H1 (cell line): Measurements from ENCODE around the gene PROK1. TPM values are rescaled to one million over a fixed set of nuclear protein-coding genes. Genes with fewer than 3 reads are reported as not detected.

Source experiments
- ASH2L ChIP-seq: fragments of 200-600, 300-600 bp; sonication (generic); IDR thresholded peaks from one replicate; pipeline ENCODE4 v1.7.1; 2017; ENCODE audit warnings: low read length
- CHD7 ChIP-seq: fragments of 300-600 bp; sonication (generic); IDR thresholded peaks from 2 replicates; pipeline ENCODE4 v1.7.1; 2012; ENCODE audit warnings: low read length, moderate library complexity, mild to moderate bottlenecking, inconsistent platforms; ENCODE audit not compliant: insufficient replicate concordance
- CREB1 ChIP-seq: IDR thresholded peaks from 2 replicates; pipeline ENCODE4 v1.6.1; 2012; ENCODE audit warnings: inconsistent platforms
- E2F6 ChIP-seq: IDR thresholded peaks from 2 replicates; pipeline ENCODE4 v1.6.1; 2012; ENCODE audit warnings: inconsistent platforms
- EZH2 ChIP-seq: fragments of 200-600 bp; sonication (generic); IDR thresholded peaks from 2 replicates; pipeline ENCODE4 v1.7.1; 2012; ENCODE audit warnings: low read depth, mild to moderate bottlenecking, moderate library complexity, low read length, inconsistent platforms; ENCODE audit not compliant: severe bottlenecking
- JUN ChIP-seq: IDR thresholded peaks from 2 replicates; pipeline ENCODE4 v1.6.1; 2011; ENCODE audit warnings: low read depth, mild to moderate bottlenecking, improper control_type of control experiment, low read length
- MAX ChIP-seq: IDR thresholded peaks from 2 replicates; pipeline ENCODE4 v1.6.1; 2012; ENCODE audit warnings: inconsistent platforms
- RAD21 ChIP-seq, 2 experiments: IDR thresholded peaks in 1 of 2; conservative IDR thresholded peaks in 1 of 2; 2 replicates each; pipeline ENCODE4 v1.6.1; 2011; ENCODE audit warnings: low read depth in 2 of 2, low read length in 2 of 2, improper control_type of control experiment in 1 of 2, inconsistent platforms in 1 of 2, mild to moderate bottlenecking in 1 of 2, moderate library complexity in 1 of 2
- TCF12 ChIP-seq: IDR thresholded peaks from 2 replicates; pipeline ENCODE4 v1.6.1; 2011; ENCODE audit warnings: low read depth, mild to moderate bottlenecking, low read length
- polyA plus RNA-seq, 7 experiments: library from polyadenylated mRNA; depleted of rRNA in 3 of 7; stranded (reverse) in 5 of 7; unstranded in 2 of 7; fragments of >200 nt in 5 of 7; fragments of 200-250 nt in 2 of 7; gene quantifications; 1 replicate in 5 of 7; 2 replicates in 1 of 7; 4 replicates in 1 of 7; pipeline versions ENCODE4 v1.2.1 to v1.2.3, GENCODE V29; 2011 to 2013; ENCODE audit warnings: missing spikeins in 2 of 7, mixed read lengths in 2 of 7
- total RNA-seq: library from RNA; stranded (reverse); fragmentation: NEBNext Ultra II Directional; extraction: Animal tissue kit (Norgen Biotek cat#: 25700); gene quantifications from 2 replicates; pipeline ENCODE4 v1.2.1, GENCODE V29; 2021

PROK1 gene
- total and polyA plus RNA-seq, 2 of the 8 experiments (the other 6 are each of a cell fraction or from before 2014, with no cell fraction given): 0.12 TPM; not detected in 1

GRCh38 chr1:110408488-110408887, 42.5 kb upstream of the PROK1 start (continued):
- TF ChIP-seq CHD7 (no peak), JUN (no peak), CREB1 (no peak), MAX (no peak), TCF12 (no peak), EZH2 (no peak), RAD21 (IDR thresholded peaks at IDR 0.05 in 1 of 2, conservative IDR thresholded peaks at IDR 0.05 in 1 of 2; ENCODE audit: low read depth in 2 of 2, low read length in 2 of 2) (no peak), ASH2L (no peak), E2F6 (no peak)
